SK-N-SH (cell line): Measurements from ENCODE around the gene FAM219A. TPM values are rescaled to one million over a fixed set of nuclear protein-coding genes. Genes with fewer than 3 reads are reported as not detected.

Experiments
- CTCF ChIA-PET: fragments of 300-600, 350-600 bp; formaldehyde crosslinking; extraction: SDS; loops from one replicate; lab custom pipeline; 2021; lab: Yijun Ruan, JAX
- POLR2A ChIA-PET: fragments of 350-600 bp; sonication (Branson Sonifier 250); formaldehyde crosslinking; extraction: SDS; loops from one replicate; lab custom pipeline; 2020; ENCODE audit warnings: antibody characterized with exemption, inconsistent platforms; lab: Yijun Ruan, JAX
- DNase-seq: peaks from one replicate; pipeline ENCODE4 v3.0.0; 2012
- H2AFZ ChIP-seq: fragments of 200-600 bp; sonication (generic); 2 replicates; pipeline ENCODE4 v1.8.1; 2016; ENCODE audit warnings: antibody characterized with exemption, mild to moderate bottlenecking, low read depth
- H3F3A ChIP-seq: fragments of 200-600 bp; sonication (generic); replicated peaks from 2 replicates; pipeline ENCODE3; 2016; ENCODE audit warnings: antibody characterized with exemption, mild to moderate bottlenecking; ENCODE audit not compliant: insufficient read depth
- H3K27ac ChIP-seq, 2 experiments: fragments of 200-500 bp in 1 of 2; fragments of 200-600 bp in 1 of 2; sonication (Bioruptor generic) in 1 of 2; sonication (generic), shearing (Covaris generic) in 1 of 2; 2 replicates each; pipeline versions ENCODE4 v1.5.1 to v1.6.1; 2014 to 2016; ENCODE audit warnings: low read depth in 2 of 2, inconsistent platforms in 1 of 2, low read length in 1 of 2, mild to moderate bottlenecking in 1 of 2, mixed read lengths in 1 of 2
- H3K27me3 ChIP-seq: fragments of 200-600 bp; sonication (generic), shearing (Covaris generic); 2 replicates; pipeline ENCODE4 v1.6.1; 2016; ENCODE audit warnings: mixed run types; ENCODE audit not compliant: insufficient read depth
- H3K36me3 ChIP-seq, 2 experiments: fragments of 200-500 bp in 1 of 2; fragments of 200-600 bp in 1 of 2; sonication (Bioruptor generic) in 1 of 2; sonication (generic) in 1 of 2; replicated peaks in 1 of 2; 2 replicates each; pipeline versions ENCODE3 to v1.5.1; 2014 to 2016; ENCODE audit warnings: low read length in 1 of 2, mild to moderate bottlenecking in 1 of 2; ENCODE audit not compliant: insufficient read depth in 2 of 2, control insufficient read depth in 1 of 2
- H3K4me1 ChIP-seq, 2 experiments: fragments of 200-500 bp in 1 of 2; fragments of 200-600 bp in 1 of 2; sonication (Bioruptor generic) in 1 of 2; sonication (generic), shearing (Covaris generic) in 1 of 2; 2 replicates each; pipeline versions ENCODE4 v1.5.1 to v1.6.1; 2014 to 2016; ENCODE audit warnings: low read depth in 1 of 2, low read length in 1 of 2, mixed run types in 1 of 2; ENCODE audit not compliant: insufficient read depth in 2 of 2, control insufficient read depth in 1 of 2
- H3K4me2 ChIP-seq: fragments of 200-600 bp; sonication (generic), shearing (Covaris generic); 2 replicates; pipeline ENCODE4 v1.6.1; 2017; ENCODE audit warnings: mixed run types
- H3K4me3 ChIP-seq, 2 experiments: fragments of 200-500 bp in 1 of 2; fragments of 200-600 bp in 1 of 2; sonication (Bioruptor generic) in 1 of 2; sonication (generic), shearing (Covaris generic) in 1 of 2; 2 replicates each; pipeline versions ENCODE4 v1.5.1 to v1.8.1; 2014 to 2016; ENCODE audit warnings: low read depth in 2 of 2, inconsistent platforms in 1 of 2, low read length in 1 of 2, mild to moderate bottlenecking in 1 of 2, mixed read lengths in 1 of 2, moderate library complexity in 1 of 2
- H3K79me2 ChIP-seq: fragments of 200-600 bp; sonication (generic); 2 replicates; pipeline ENCODE4 v1.8.1; 2017; ENCODE audit warnings: mild to moderate bottlenecking; ENCODE audit not compliant: insufficient read depth
- H3K9ac ChIP-seq: fragments of 200-600 bp; sonication (generic); 2 replicates; pipeline ENCODE4 v1.6.1; 2017; ENCODE audit warnings: mixed run types
- H3K9me2 ChIP-seq: fragments of 200-600 bp; sonication (generic); 2 replicates; pipeline ENCODE4 v1.6.1; 2017; ENCODE audit warnings: mixed run types
- H3K9me3 ChIP-seq: fragments of 200-600 bp; sonication (generic); 2 replicates; pipeline ENCODE4 v1.6.1; 2017; ENCODE audit warnings: mixed run types, mild to moderate bottlenecking, moderate library complexity
- H4K20me1 ChIP-seq: fragments of 200-600 bp; sonication (generic); 2 replicates; pipeline ENCODE4 v1.6.1; 2017; ENCODE audit warnings: mild to moderate bottlenecking, mixed run types; ENCODE audit not compliant: insufficient read depth
- ELF1 ChIP-seq: IDR thresholded peaks from 2 replicates; pipeline ENCODE4 v1.4.0; 2012
- EZH2phosphoT487 ChIP-seq: fragments of 200-600 bp; sonication (generic); IDR thresholded peaks from 2 replicates; pipeline ENCODE4 v1.6.1; 2017; ENCODE audit warnings: low read depth, mixed run types, mild to moderate bottlenecking, antibody characterized with exemption, moderate library complexity, borderline replicate concordance
- FOSL2 ChIP-seq: IDR thresholded peaks from 2 replicates; pipeline ENCODE4 v1.4.0; 2012; ENCODE audit warnings: low read depth, mild to moderate bottlenecking, moderate library complexity, borderline replicate concordance
- FOXJ3 ChIP-seq: sonication (generic); formaldehyde crosslinking; IDR thresholded peaks from 2 replicates; pipeline ENCODE4 v1.5.1; 2020; ENCODE audit warnings: mild to moderate bottlenecking, missing genetic modification reagents
- FOXM1 ChIP-seq: IDR thresholded peaks from 2 replicates; pipeline ENCODE4 v1.4.0; 2012; ENCODE audit warnings: low read depth, mild to moderate bottlenecking
- GABPA ChIP-seq: IDR thresholded peaks from 2 replicates; pipeline ENCODE4 v1.4.0; 2012; ENCODE audit warnings: low read depth, mild to moderate bottlenecking
- JUND ChIP-seq: IDR thresholded peaks from 2 replicates; pipeline ENCODE4 v1.4.0; 2012
- MEF2A ChIP-seq: IDR thresholded peaks from 2 replicates; pipeline ENCODE4 v1.4.0; 2012; ENCODE audit warnings: low read depth, borderline replicate concordance
- NFIC ChIP-seq: IDR thresholded peaks from 2 replicates; pipeline ENCODE4 v1.4.0; 2012; ENCODE audit warnings: borderline replicate concordance
- NRF1 ChIP-seq: IDR thresholded peaks from 2 replicates; pipeline ENCODE4 v1.6.1; 2012; ENCODE audit warnings: low read depth, mild to moderate bottlenecking, low read length
- POLR2AphosphoS5 ChIP-seq: IDR thresholded peaks from 2 replicates; pipeline ENCODE4 v1.6.1; 2012; ENCODE audit warnings: low read depth, low read length
- RCOR1 ChIP-seq: fragments of 150-350 bp; IDR thresholded peaks from 2 replicates; pipeline ENCODE4 v1.6.1; 2017; ENCODE audit warnings: antibody characterized with exemption, low read length
- SIN3A ChIP-seq: IDR thresholded peaks from 2 replicates; pipeline ENCODE4 v1.6.1; 2012; ENCODE audit warnings: low read depth, mild to moderate bottlenecking, low read length, moderate library complexity, borderline replicate concordance
- SMC3 ChIP-seq: IDR thresholded peaks from 2 replicates; pipeline ENCODE4 v1.6.1; 2012; ENCODE audit warnings: low read depth, low read length, improper control_type of control experiment
- TAF1 ChIP-seq: IDR thresholded peaks from 2 replicates; pipeline ENCODE4 v1.6.1; 2012; ENCODE audit warnings: low read depth, mild to moderate bottlenecking, low read length, moderate library complexity, borderline replicate concordance
- TCF12 ChIP-seq: IDR thresholded peaks from 2 replicates; pipeline ENCODE4 v1.4.0; 2012
- TEAD4 ChIP-seq: IDR thresholded peaks from 2 replicates; pipeline ENCODE4 v1.4.0; 2012; ENCODE audit warnings: mild to moderate bottlenecking, borderline replicate concordance; ENCODE audit not compliant: insufficient read depth
- YY1 ChIP-seq: IDR thresholded peaks from 2 replicates; pipeline ENCODE4 v1.4.0; 2012; ENCODE audit warnings: low read depth, mild to moderate bottlenecking
- WGBS: methylation state at CpG from one replicate; pipeline ENCODE4 v1.1.6; 2017; ENCODE audit warnings: low lambda C conversion rate; 5-methylcytosine and 5-hydroxymethylcytosine counted together
- polyA plus RNA-seq, 3 experiments: library from polyadenylated mRNA; depleted of rRNA; stranded (reverse); fragments of >200 nt; gene quantifications; 2 replicates each; pipeline ENCODE4 v1.2.3, GENCODE V29; 2012
- TF ChIP-seq, protein P1 (sequence below): fragments of 200-600 bp; sonication (generic); IDR thresholded peaks from 2 replicates; pipeline ENCODE4 v1.6.1; 2017; ENCODE audit warnings: antibody characterized with exemption, mild to moderate bottlenecking, moderate library complexity
- TF ChIP-seq, protein P2 (sequence below): IDR thresholded peaks from 2 replicates; pipeline ENCODE4 v1.6.1; 2012; ENCODE audit warnings: mild to moderate bottlenecking, low read depth, low read length, moderate library complexity
- TF ChIP-seq, protein P3 (sequence below): IDR thresholded peaks from 2 replicates; pipeline ENCODE4 v1.4.0; 2012; ENCODE audit warnings: low read depth

The FAM219A gene
- polyA plus RNA-seq, 1 of the 3 experiments (the other 2 are of a cell fraction): 15.7 TPM

DNA sequence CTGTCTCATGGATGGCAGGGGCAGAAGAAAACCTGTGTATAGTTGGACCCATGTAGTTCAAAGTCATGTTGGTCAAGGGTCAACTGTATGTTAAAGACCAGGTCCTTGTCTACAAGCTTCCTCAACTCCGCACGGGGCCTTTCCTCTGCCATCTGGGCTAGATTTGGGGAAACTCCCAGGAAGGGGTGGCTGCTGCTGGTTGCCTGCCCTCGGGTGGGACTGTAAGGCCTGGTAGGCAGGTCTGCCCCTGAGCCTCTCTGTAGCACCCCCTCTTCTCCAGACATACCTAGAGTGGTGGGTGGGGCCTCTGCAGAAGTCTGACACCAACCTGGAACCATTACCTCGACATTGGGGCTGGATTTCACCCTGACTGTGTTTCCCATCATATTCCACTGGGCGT is 49.2 kb upstream of the FAM219A start:
- no peaks in the 10 kb centered on the region for H3K9me3 ChIP-seq
- no peak overlapping the region for H3K9ac ChIP-seq
- CTCF ChIA-PET: interaction anchor here (1.0 to 9.5 kb wide), 5 partner anchors 40 to 104 kb away, joined by 4 to 114 read pairs (median 11); no protein-coding TSS in a partner anchor
- no peak overlapping the region for H3K27ac ChIP-seq
- H3K4me2 ChIP-seq: no peak overlapping the region
- DNase-seq: no peak
- 52% methylated on average over 4 of the region's 5 CpGs for WGBS
- no peak overlapping the region for H2AFZ ChIP-seq
- no peaks in the 10 kb centered on the region for H3F3A ChIP-seq
- no peaks in the 10 kb centered on the region for H3K36me3 ChIP-seq
- H3K9me2 ChIP-seq: no peaks in the 10 kb centered on the region
- no peaks in the 10 kb centered on the region for H3K79me2 ChIP-seq
- H3K27me3 ChIP-seq: no peaks in the 10 kb centered on the region; the same call in 1 of the 2 replicates
- H3K4me3 ChIP-seq: no peak overlapping the region
- H3K4me1 ChIP-seq: peaks cover 0 to 4% of the 10 kb centered on the region in 2 experiments; a peak in 1 of 4 replicates
- POLR2A ChIA-PET: no interaction called here
- TF ChIP-seq NFIC (no peak), FOXM1 (no peak), ELF1 (no peak), TCF12 (no peak), FOXJ3 (CRISPR knock-in tag) (no peak), FOSL2 (no peak), GABPA (no peak), TAF1 (no peak), NRF1 (no peak), EZH2phosphoT487 (no peak), MEF2A (no peak)
- TF ChIP-seq, protein P1, sequence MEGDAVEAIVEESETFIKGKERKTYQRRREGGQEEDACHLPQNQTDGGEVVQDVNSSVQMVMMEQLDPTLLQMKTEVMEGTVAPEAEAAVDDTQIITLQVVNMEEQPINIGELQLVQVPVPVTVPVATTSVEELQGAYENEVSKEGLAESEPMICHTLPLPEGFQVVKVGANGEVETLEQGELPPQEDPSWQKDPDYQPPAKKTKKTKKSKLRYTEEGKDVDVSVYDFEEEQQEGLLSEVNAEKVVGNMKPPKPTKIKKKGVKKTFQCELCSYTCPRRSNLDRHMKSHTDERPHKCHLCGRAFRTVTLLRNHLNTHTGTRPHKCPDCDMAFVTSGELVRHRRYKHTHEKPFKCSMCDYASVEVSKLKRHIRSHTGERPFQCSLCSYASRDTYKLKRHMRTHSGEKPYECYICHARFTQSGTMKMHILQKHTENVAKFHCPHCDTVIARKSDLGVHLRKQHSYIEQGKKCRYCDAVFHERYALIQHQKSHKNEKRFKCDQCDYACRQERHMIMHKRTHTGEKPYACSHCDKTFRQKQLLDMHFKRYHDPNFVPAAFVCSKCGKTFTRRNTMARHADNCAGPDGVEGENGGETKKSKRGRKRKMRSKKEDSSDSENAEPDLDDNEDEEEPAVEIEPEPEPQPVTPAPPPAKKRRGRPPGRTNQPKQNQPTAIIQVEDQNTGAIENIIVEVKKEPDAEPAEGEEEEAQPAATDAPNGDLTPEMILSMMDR: no peak
- H4K20me1 ChIP-seq: no peaks in the 10 kb centered on the region

DNA sequence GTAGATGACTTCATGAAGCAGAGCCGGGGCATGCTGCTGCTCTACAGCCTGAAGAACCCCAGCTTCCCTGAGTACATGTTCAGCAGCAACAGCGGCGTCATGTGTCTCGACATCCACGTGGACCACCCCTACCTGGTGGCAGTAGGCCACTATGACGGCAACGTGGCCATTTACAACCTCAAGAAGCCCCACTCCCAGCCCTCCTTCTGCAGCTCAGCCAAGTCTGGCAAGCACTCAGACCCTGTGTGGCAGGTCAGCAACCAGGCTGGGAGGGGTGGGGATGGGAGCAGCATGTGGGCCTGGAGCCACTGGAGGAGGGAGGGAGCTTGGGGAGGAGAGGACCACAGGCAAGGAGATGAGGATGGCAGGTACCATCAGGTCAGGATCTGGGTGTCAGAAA is 48.3 kb upstream of the FAM219A start:
- H3K27ac ChIP-seq: no peak overlapping the region
- POLR2A ChIA-PET: no interaction called here
- TF ChIP-seq NFIC (no peak), JUND (no peak), RCOR1 (no peak), POLR2AphosphoS5 (no peak), SMC3 (no peak), FOSL2 (no peak), MEF2A (no peak), YY1 (no peak), FOXM1 (no peak), ELF1 (no peak), EZH2phosphoT487 (no peak), SIN3A (no peak), GABPA (no peak), TEAD4 (no peak)
- TF ChIP-seq, protein P1: no peak
- TF ChIP-seq, protein P2, sequence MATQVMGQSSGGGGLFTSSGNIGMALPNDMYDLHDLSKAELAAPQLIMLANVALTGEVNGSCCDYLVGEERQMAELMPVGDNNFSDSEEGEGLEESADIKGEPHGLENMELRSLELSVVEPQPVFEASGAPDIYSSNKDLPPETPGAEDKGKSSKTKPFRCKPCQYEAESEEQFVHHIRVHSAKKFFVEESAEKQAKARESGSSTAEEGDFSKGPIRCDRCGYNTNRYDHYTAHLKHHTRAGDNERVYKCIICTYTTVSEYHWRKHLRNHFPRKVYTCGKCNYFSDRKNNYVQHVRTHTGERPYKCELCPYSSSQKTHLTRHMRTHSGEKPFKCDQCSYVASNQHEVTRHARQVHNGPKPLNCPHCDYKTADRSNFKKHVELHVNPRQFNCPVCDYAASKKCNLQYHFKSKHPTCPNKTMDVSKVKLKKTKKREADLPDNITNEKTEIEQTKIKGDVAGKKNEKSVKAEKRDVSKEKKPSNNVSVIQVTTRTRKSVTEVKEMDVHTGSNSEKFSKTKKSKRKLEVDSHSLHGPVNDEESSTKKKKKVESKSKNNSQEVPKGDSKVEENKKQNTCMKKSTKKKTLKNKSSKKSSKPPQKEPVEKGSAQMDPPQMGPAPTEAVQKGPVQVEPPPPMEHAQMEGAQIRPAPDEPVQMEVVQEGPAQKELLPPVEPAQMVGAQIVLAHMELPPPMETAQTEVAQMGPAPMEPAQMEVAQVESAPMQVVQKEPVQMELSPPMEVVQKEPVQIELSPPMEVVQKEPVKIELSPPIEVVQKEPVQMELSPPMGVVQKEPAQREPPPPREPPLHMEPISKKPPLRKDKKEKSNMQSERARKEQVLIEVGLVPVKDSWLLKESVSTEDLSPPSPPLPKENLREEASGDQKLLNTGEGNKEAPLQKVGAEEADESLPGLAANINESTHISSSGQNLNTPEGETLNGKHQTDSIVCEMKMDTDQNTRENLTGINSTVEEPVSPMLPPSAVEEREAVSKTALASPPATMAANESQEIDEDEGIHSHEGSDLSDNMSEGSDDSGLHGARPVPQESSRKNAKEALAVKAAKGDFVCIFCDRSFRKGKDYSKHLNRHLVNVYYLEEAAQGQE: no peak
- TF ChIP-seq, protein P3, sequence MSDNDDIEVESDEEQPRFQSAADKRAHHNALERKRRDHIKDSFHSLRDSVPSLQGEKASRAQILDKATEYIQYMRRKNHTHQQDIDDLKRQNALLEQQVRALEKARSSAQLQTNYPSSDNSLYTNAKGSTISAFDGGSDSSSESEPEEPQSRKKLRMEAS: no peak

More for the DNA sequence above, 48.3 kb upstream of the FAM219A start:
- Histone ChIP-seq H3K4me1 (peaks cover 0 to 6% of the 10 kb centered on the region in 2 experiments; a peak in 1 of 4 replicates), H2AFZ (no peak overlapping the region), H3K4me2 (no peak overlapping the region), H3K4me3 (no peak overlapping the region), H3K36me3 (no peaks in the 10 kb centered on the region), H4K20me1 (no peaks in the 10 kb centered on the region), H3K79me2 (no peaks in the 10 kb centered on the region), H3K9ac (no peak overlapping the region), H3F3A (no peaks in the 10 kb centered on the region), H3K9me2 (no peaks in the 10 kb centered on the region), H3K9me3 (no peaks in the 10 kb centered on the region), H3K27me3 (no peaks in the 10 kb centered on the region; the same call in 1 of the 2 replicates)
- CTCF ChIA-PET: interaction anchor here (1.7 to 9.5 kb wide), 6 partner anchors 41 to 103 kb away, joined by 11 to 155 read pairs (median 16); no protein-coding TSS in a partner anchor
- WGBS: 71% methylated on average over 7 of the region's 7 CpGs
- no peak for DNase-seq
